H54 (cell line): ENCODE measurements around the gene APEH.
A peak's percentile ranks its signal among the peaks of the same experiment; 100 is the strongest.

Source experiments
- DNase-seq: peaks from one replicate; pipeline ENCODE4 v3.0.0; 2011; ENCODE audit warnings: low spot score, mixed read lengths; ENCODE audit not compliant: insufficient read length
- FAIRE-seq: peaks from 3 replicates; lab custom pipeline; 2011; peaks lifted over from hg19 to GRCh38; lab: Jason Lieb, UNC
- POLR2A ChIP-seq: IDR thresholded peaks from 2 replicates; pipeline ENCODE4 v1.6.1; 2011; ENCODE audit warnings: low read depth, mild to moderate bottlenecking, low read length

Gene APEH

GRCh38 chr3:49673715-49674496 is at the start of gene APEH:
APEH (plus strand) TSS chr3:49674351; CDS start chr3:49674402, 51 bp downstream.
- FAIRE-seq (no peak), DNase-seq (peak; percentile 98)
- peak; percentile 83 for TF ChIP-seq POLR2A

- DNase-seq: no peak
- no peak for FAIRE-seq
- TF ChIP-seq POLR2A: no peak
Observed at GRCh38 chr3:49625071-49625470, 49.1 kb upstream of the APEH start.

- FAIRE-seq (no peak), DNase-seq (no peak)
- TF ChIP-seq POLR2A: no peak
Observed at GRCh38 chr3:49626101-49626581, 48.0 kb upstream of the APEH start.

- TF ChIP-seq POLR2A: no peak
- FAIRE-seq: no peak
- no peak for DNase-seq
Observed at GRCh38 chr3:49626796-49627195, 47.4 kb upstream of the APEH start.

- no peak for TF ChIP-seq POLR2A
- DNase-seq: no peak
- no peak for FAIRE-seq
Observed at GRCh38 chr3:49627634-49628033, 46.5 kb upstream of the APEH start.

- FAIRE-seq: no peak
- TF ChIP-seq POLR2A: no peak
- no peak for DNase-seq
Observed at GRCh38 chr3:49628249-49628648, 45.9 kb upstream of the APEH start.

DNA sequence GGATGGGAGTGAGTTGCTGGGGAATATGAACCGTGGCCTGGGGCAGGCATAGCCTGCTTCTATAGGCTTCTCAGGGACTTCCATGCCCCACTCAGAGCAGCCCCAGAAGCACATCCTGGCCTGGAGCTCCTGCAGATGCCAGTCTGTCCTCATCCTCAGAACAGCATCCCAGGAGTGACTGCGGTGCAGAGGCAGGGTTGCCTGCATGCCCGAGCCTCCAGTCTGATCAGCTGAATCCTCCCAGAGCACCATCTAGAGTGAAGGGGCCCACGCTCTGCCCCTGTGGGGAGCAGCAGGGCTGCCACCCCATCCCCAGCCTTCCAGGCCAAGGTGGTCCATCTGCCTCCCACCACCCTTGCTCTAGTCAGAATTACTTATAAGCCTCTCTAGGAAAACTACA is 44.7 kb upstream of the APEH start:
- no peak for FAIRE-seq
- no peak for DNase-seq
- no peak for TF ChIP-seq POLR2A

GRCh38 chr3:49629866-49630265 is 44.3 kb upstream of the APEH start:
- TF ChIP-seq POLR2A: no peak
- FAIRE-seq (no peak), DNase-seq (no peak)

DNA sequence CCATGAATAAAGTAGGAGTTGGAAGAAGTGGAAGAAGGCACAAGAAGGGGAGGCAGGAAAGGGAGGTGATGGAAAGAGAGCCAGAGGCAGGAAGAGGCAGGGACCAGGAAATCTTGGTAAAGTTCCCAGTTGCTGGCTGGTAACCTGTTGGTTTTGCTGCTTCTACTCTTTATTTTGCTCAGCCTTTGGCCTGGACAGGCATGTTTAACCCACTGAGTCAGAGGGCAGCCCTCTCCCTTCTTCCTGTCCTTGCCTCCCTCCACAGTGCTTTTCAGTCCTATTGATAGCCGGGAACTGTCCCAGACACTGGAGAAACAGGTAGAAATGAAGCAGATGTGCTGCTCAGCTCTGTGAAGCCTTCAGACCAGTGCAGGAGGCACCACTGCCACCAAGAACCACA is 43.4 kb upstream of the APEH start:
- no peak for TF ChIP-seq POLR2A
- DNase-seq (no peak), FAIRE-seq (no peak)

DNA sequence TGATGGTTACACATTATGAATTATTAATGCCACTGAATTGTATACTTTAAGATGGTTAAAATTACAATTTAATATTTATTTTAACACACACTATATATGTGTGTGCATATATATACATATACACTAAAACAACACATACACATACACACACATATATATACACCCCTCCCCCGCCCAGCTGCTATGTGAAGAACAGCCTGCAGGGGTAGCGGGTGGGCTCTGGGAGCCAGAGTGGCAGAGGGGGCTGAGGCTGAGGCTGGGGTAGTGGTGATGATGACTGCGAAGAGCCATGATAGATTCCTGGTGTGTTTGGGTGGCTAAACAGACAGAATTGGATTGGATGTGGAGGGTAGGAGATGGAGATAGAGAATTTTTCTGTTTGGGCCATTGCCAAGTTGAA is 39.4 kb upstream of the APEH start:
- DNase-seq (no peak), FAIRE-seq (no peak)
- no peak for TF ChIP-seq POLR2A

DNA sequence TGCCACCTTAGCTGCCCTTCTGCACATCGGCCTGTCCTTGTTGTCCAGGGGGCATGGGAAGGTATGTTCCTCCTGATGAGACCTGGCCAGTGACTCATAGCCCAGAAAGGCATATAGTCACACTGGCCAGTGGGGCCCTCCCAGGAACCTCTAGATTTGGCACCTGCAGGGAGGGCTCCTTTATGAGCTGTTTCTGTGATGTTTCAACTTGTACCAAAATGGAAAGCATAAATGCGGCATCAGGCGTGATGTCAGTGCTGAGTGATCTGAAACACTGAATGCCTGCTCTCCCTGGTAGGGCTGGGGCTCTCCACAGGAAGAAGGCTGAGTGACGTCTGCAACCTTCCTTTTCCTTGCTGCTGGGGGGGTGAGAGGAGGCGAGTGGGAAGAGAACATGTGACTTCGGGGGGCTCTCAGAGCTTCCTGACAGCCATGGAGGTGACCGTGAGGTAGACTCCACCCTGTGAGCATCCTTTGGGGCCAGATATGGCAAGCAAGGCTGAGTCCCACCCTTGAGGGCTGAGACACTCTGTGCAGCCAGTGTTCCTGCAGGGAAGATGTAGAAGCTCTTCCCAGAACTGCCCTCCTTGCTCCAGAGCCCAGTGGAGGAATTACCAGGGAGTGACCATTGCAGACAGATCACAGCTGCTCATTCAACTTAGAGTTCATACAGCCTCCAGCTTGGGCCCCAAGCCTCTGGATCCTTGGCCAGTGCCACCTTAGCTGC is 37.1 kb upstream of the APEH start:
- FAIRE-seq: no peak
- DNase-seq: no peak
- no peak for TF ChIP-seq POLR2A

- peak; percentile 17; the same call in 1 of the 2 replicates for TF ChIP-seq POLR2A
- FAIRE-seq (peak; percentile 91), DNase-seq (peak; percentile 77)
Observed at GRCh38 chr3:49638445-49638844, 35.7 kb upstream of the APEH start.

GRCh38 chr3:49639551-49639950 is 34.6 kb upstream of the APEH start:
- FAIRE-seq (no peak), DNase-seq (no peak)
- TF ChIP-seq POLR2A: no peak

DNA sequence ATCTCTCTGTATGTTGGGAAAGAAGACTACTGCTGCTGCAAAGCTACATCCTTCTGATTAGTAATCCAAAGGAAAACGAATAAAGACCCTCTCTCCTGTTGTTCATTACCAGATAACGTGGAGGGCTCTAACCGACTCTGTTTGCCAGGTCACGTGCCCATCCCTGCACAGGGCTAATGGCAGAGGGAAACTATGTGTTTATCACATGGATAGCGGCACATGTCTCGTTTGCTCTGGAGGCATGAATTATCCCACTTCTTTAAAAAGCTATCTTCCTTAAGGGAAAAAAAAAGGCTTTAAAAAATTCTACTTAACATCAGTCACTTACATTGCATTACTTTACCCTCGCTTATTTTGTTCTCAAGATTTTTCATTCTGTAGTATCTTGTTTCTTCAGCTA is 32.9 kb upstream of the APEH start:
- FAIRE-seq (no peak), DNase-seq (no peak)
- TF ChIP-seq POLR2A: no peak

GRCh38 chr3:49641921-49642707 is 32.0 kb upstream of the APEH start:
- DNase-seq: no peak
- no peak for FAIRE-seq
- TF ChIP-seq POLR2A: no peak
